Tibial nerve (tissue), 3 donors: ENCODE results near the gene PRPF38A.

ENCODE experiments used
- CTCF ChIP-seq, 5 experiments: fragments of 200-600 bp in 3 of 5; fragments of 450-650 bp in 2 of 5; sonication (generic) in 3 of 5; IDR thresholded peaks; one replicate each; pipeline ENCODE4 v1.5.1; 2016 to 2019; ENCODE audit warnings: antibody characterized with exemption in 5 of 5, mild to moderate bottlenecking in 3 of 5, moderate library complexity in 2 of 5
- POLR2A ChIP-seq, 2 donors: fragments of 450-650 bp; IDR thresholded peaks; one replicate each; pipeline ENCODE4 v1.6.1; 2017; ENCODE audit warnings: antibody characterized with exemption in 2 of 2, mild to moderate bottlenecking in 2 of 2, moderate library complexity in 2 of 2

GRCh38 chr1:52400131-52400530 is 4.3 kb upstream of the PRPF38A start:
- TF ChIP-seq CTCF (IDR thresholded peaks at IDR 0.05) (no peak), POLR2A (IDR thresholded peaks at IDR 0.05) (no peak)
